Subcutaneous abdominal adipose tissue (tissue), 5 donors: ENCODE results near the gene USP5.

Experiments used
- H3K27ac ChIP-seq: one replicate; pipeline ENCODE4 v1.7.0; 2013; ENCODE audit warnings: low read depth, mild to moderate bottlenecking, inconsistent platforms, low read length, moderate library complexity
- H3K27me3 ChIP-seq, 5 donors: one replicate each; pipeline ENCODE4 v1.7.0; 2013; ENCODE audit warnings: low read length in 5 of 5, inconsistent platforms in 1 of 5; ENCODE audit not compliant: control insufficient read depth in 5 of 5, insufficient read depth in 4 of 5
- H3K36me3 ChIP-seq, 5 donors: one replicate each; pipeline ENCODE4 v1.7.0; 2013; ENCODE audit warnings: low read length in 5 of 5; ENCODE audit not compliant: control insufficient read depth in 5 of 5, insufficient read depth in 5 of 5
- H3K4me1 ChIP-seq, 5 donors: one replicate each; pipeline ENCODE4 v1.7.0; 2013; ENCODE audit warnings: low read length in 5 of 5, mild to moderate bottlenecking in 3 of 5, moderate library complexity in 1 of 5; ENCODE audit not compliant: control insufficient read depth in 5 of 5, insufficient read depth in 5 of 5
- H3K4me3 ChIP-seq, 5 donors: one replicate each; pipeline ENCODE4 v1.7.0; 2013; ENCODE audit warnings: low read length in 5 of 5, low read depth in 1 of 5
- H3K9ac ChIP-seq, 5 donors: one replicate each; pipeline ENCODE4 v1.7.0; 2013; ENCODE audit warnings: low read length in 5 of 5, mild to moderate bottlenecking in 4 of 5, moderate library complexity in 3 of 5
- H3K9me3 ChIP-seq, 5 donors: one replicate each; pipeline ENCODE4 v1.7.0; 2013; ENCODE audit warnings: low read length in 5 of 5; ENCODE audit not compliant: control insufficient read depth in 5 of 5
- donor health status: healthy.
- donor health status: healthy.
- donor health status: healthy.
- donor health status: healthy.
- donor health status: healthy.

Gene USP5

DNA sequence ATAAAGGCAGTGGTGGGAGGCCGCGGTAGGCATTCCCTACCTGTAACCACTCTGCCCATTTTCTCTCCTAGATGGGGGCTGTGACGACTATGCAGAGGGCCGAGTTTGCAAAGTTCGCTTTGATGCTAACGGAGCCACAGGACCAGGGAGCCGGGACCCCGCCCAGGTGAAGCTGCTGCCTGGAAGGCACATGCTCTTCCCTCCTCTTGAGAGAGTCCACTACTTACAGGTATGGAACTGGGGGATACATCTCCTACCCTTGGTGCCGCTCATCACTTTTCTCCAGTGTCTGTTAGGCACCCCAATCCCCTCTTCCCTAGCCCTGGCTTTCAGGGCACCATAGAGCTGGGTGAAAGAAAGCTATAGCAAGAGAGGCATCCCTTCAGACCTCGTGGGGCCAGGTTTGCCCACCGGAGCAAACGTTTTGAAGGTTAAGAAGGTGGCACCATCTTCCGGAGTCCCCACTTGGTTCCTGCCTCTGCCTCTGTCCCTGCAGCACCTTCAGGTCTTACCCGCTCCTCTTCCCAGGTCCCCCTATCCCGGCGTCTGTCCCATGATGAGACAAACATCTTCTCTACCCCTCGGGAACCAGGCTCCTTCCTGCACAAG lies 25.7 kb upstream of the USP5 start:
- H3K27ac ChIP-seq, result no peak overlapping the region
- peaks cover 0 to 44% (median 31%) of the 10 kb centered on the region in 5 donors for H3K4me1 ChIP-seq
- H3K4me3 ChIP-seq, result no peak overlapping the region
- no peaks in the 10 kb centered on the region for H3K36me3 ChIP-seq
- H3K9ac ChIP-seq, result no peak overlapping the region
- H3K9me3 ChIP-seq, result no peaks in the 10 kb centered on the region
- H3K27me3 ChIP-seq, result peaks cover 43 to 64% (median 59%) of the 10 kb centered on the region in 5 donors

DNA sequence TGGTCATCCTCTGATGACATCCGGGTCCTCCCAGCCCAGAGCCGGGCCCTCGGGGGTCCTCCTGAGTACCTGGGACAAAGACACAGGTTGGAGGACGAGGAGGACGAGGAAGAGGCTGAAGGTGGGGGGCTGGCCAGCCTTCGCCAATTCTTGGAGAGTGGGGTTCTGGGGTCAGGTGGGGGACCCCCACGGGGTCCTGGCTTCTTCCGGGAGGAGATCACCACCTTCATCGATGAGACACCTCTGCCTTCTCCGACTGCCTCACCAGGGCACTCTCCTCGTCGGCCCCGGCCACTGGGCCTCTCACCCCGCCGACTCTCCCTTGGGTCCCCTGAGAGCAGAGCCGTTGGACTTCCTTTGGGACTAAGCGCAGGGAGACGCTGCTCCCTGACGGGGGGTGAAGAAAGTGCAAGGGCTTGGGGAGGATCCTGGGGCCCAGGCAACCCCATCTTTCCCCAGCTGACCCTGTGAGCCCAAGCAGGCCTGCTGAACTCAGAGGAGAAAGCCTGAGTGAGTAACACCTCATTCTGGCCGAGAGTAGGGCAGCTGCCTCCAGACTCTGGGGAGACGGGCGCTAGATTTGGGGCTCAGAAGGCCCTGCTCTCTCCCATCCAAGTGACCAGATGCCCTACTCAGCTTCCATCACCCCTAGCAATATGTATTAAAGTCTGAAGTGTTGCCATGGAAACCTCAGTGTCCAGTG lies 25.1 kb upstream of the USP5 start:
- no peaks in the 10 kb centered on the region for H3K9me3 ChIP-seq
- no peak overlapping the region for H3K9ac ChIP-seq
- H3K36me3 ChIP-seq, result peaks cover 0 to 2% (median 0%) of the 10 kb centered on the region in 5 donors
- no peak overlapping the region for H3K27ac ChIP-seq
- no peak overlapping the region for H3K4me3 ChIP-seq
- peaks cover 0 to 40% (median 27%) of the 10 kb centered on the region in 5 donors for H3K4me1 ChIP-seq
- H3K27me3 ChIP-seq, result peaks cover 41 to 61% (median 57%) of the 10 kb centered on the region in 5 donors

GRCh38 chr12:6827437-6827911 lies 24.5 kb upstream of the USP5 start:
- Histone ChIP-seq H3K4me3 (no peak overlapping the region), H3K9me3 (no peaks in the 10 kb centered on the region), H3K9ac (no peak overlapping the region), H3K27me3 (peaks cover 36 to 55% (median 51%) of the 10 kb centered on the region in 5 donors), H3K27ac (no peak overlapping the region), H3K36me3 (peaks cover 0 to 2% (median 0%) of the 10 kb centered on the region in 5 donors), H3K4me1 (peaks cover 0 to 35% (median 21%) of the 10 kb centered on the region in 5 donors)

GRCh38 chr12:6827982-6828780 lies 23.8 kb upstream of the USP5 start, which contains the start of gene P3H3:
Gene P3H3 (plus strand): TSS chr12:6828407. CDS start chr12:6828441, 34 bp downstream.
- peaks cover 0 to 2% (median 0%) of the 10 kb centered on the region in 5 donors for H3K36me3 ChIP-seq
- H3K9ac ChIP-seq, result peak within 1 kb of the TSS in 4 of 5 donors; percentile 36 to 72 (median 60)
- no peaks in the 10 kb centered on the region for H3K9me3 ChIP-seq
- H3K4me3 ChIP-seq, result peak within 1 kb of the TSS; percentile 61 to 79 (median 71)
- peaks cover 32 to 50% (median 45%) of the 10 kb centered on the region in 5 donors for H3K27me3 ChIP-seq
- H3K4me1 ChIP-seq, result peaks cover 0 to 35% (median 21%) of the 10 kb centered on the region in 5 donors
- H3K27ac ChIP-seq, result peak within 1 kb of the TSS; percentile 23

- Histone ChIP-seq H3K27me3 (peaks cover 32 to 45% (median 40%) of the 10 kb centered on the region in 5 donors), H3K9ac (peak overlapping the region in 4 of 5 donors; percentile 36 to 72 (median 60)), H3K36me3 (peaks cover 0 to 2% (median 0%) of the 10 kb centered on the region in 5 donors), H3K9me3 (no peaks in the 10 kb centered on the region), H3K27ac (peak overlapping the region; percentile 23), H3K4me1 (peaks cover 0 to 35% (median 21%) of the 10 kb centered on the region in 5 donors), H3K4me3 (peak overlapping the region; percentile 27 to 79 (median 71))
These were observed 23.0 kb upstream of the USP5 start for GRCh38 chr12:6828781-6829535.

- peak overlapping the region; percentile 27 to 79 (median 71) for H3K4me3 ChIP-seq
- H3K9ac ChIP-seq, result peak overlapping the region in 3 of 5 donors; percentile 20 to 64 (median 39)
- peaks cover 0 to 35% (median 21%) of the 10 kb centered on the region in 5 donors for H3K4me1 ChIP-seq
- peaks cover 32 to 40% (median 37%) of the 10 kb centered on the region in 5 donors for H3K27me3 ChIP-seq
- H3K27ac ChIP-seq, result peak overlapping the region; percentile 23
- no peaks in the 10 kb centered on the region for H3K9me3 ChIP-seq
- peaks cover 0 to 2% (median 0%) of the 10 kb centered on the region in 5 donors for H3K36me3 ChIP-seq
These were observed 22.3 kb upstream of the USP5 start for GRCh38 chr12:6829536-6830220.

GRCh38 chr12:6830286-6830890 lies 21.6 kb upstream of the USP5 start:
- H3K36me3 ChIP-seq, result peaks cover 0 to 2% (median 0%) of the 10 kb centered on the region in 5 donors
- no peak overlapping the region for H3K4me3 ChIP-seq
- H3K9ac ChIP-seq, result no peak overlapping the region
- peaks cover 26 to 33% (median 30%) of the 10 kb centered on the region in 5 donors for H3K27me3 ChIP-seq
- H3K4me1 ChIP-seq, result peaks cover 0 to 35% (median 20%) of the 10 kb centered on the region in 5 donors
- H3K27ac ChIP-seq, result no peak overlapping the region
- no peaks in the 10 kb centered on the region for H3K9me3 ChIP-seq

DNA sequence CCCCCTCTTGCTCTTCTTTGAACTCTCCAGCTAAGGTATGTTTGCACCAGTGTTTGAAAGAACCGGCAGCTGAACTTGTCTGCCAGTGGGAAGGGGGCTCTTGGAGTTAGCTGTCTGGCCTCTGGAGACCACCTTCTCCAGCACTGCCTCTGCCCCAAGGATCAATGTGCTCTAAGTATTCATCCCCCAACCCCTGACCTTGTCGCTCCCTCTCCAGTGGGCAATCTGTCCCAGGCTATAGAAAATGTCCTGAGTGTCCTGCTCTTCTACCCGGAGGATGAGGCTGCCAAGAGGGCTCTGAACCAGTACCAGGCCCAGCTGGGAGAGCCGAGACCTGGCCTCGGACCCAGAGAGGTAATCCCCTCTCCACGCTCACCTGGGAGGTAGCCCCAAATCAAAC lies 21.0 kb upstream of the USP5 start:
- no peak overlapping the region for H3K27ac ChIP-seq

More for the DNA sequence above, 21.0 kb upstream of the USP5 start:
- Histone ChIP-seq H3K9me3 (no peaks in the 10 kb centered on the region), H3K4me3 (no peak overlapping the region), H3K9ac (no peak overlapping the region), H3K36me3 (peaks cover 0 to 2% (median 0%) of the 10 kb centered on the region in 5 donors), H3K27me3 (peaks cover 23 to 33% (median 26%) of the 10 kb centered on the region in 5 donors), H3K4me1 (peaks cover 2 to 35% (median 16%) of the 10 kb centered on the region in 5 donors)
